ENCODE measurements around the gene CALR.

CALR gene

GRCh38 chr19:12984143-12984627 lies 45.8 kb downstream of the CALR start:
- DNase-seq: no peak

- DNase-seq: no peak
Observed at GRCh38 chr19:12984683-12985048, 46.3 kb downstream of the CALR start.

GRCh38 chr19:12985049-12985776 lies 46.8 kb downstream of the CALR start:
- no peak for DNase-seq

- DNase-seq: no peak
Observed at GRCh38 chr19:12986726-12987125, 48.3 kb downstream of the CALR start.

GRCh38 chr19:12987190-12987589 lies 48.8 kb downstream of the CALR start:
- no peak for DNase-seq

- no peak for DNase-seq
Observed at GRCh38 chr19:12987781-12988180, 49.4 kb downstream of the CALR start.

GRCh38 chr19:12990431-12990830 lies 52.0 kb downstream of the CALR start:
- no peak for DNase-seq

GRCh38 chr19:12990853-12991252 lies 52.4 kb downstream of the CALR start:
- DNase-seq: no peak

- DNase-seq: no peak
Observed at GRCh38 chr19:12991296-12991695, 52.9 kb downstream of the CALR start.

GRCh38 chr19:12992729-12993128 lies 54.3 kb downstream of the CALR start:
- DNase-seq: no peak

- no peak for DNase-seq
Observed at GRCh38 chr19:12993562-12993961, 55.2 kb downstream of the CALR start.
